Measurements from ENCODE around the gene PRDX2. TPM values are rescaled to one million over a fixed set of nuclear protein-coding genes. Genes with fewer than 3 reads are reported as not detected.

The PRDX2 gene
- total RNA-seq, 4 donors from 2014 or later, result 129 to 182 (median 163) TPM

GRCh38 chr19:12784394-12784870 lies 17.2 kb downstream of the PRDX2 start:
- 55 to 62% methylated on average over 10 of the region's 10 CpGs for WGBS, 2 donors
- no peaks in the 10 kb centered on the region for H3K27me3 ChIP-seq
- no peaks in the 10 kb centered on the region for H3K9me3 ChIP-seq
- no peak for DNase-seq (ENCODE audit: low spot score in 2 of 2)
- H3K4me1 ChIP-seq, result peaks cover 0 to 89% (median 77%) of the 10 kb centered on the region in 4 donors
- H3K4me3 ChIP-seq, result peak overlapping the region in 1 of 4 donors; percentile 23
- H3K27ac ChIP-seq, result peak overlapping the region; percentile 81 to 100 (median 99)
- TF ChIP-seq EP300 (IDR thresholded peaks at IDR 0.05) (no peak), POLR2A (IDR thresholded peaks at IDR 0.05) (no peak), CTCF (IDR thresholded peaks at IDR 0.05) (no peak)
- H3K36me3 ChIP-seq, result no peaks in the 10 kb centered on the region

GRCh38 chr19:12783849-12784393 lies 17.7 kb downstream of the PRDX2 start:
- WGBS, 2 donors, result 2 to 7% methylated on average over 13 to 19 of the region's 19 CpGs
- DNase-seq (ENCODE audit: low spot score in 2 of 2), result no peak
- Histone ChIP-seq H3K27me3 (no peaks in the 10 kb centered on the region), H3K9me3 (no peaks in the 10 kb centered on the region), H3K27ac (peak overlapping the region; percentile 81 to 100 (median 99)), H3K36me3 (no peaks in the 10 kb centered on the region), H3K4me3 (peak overlapping the region in 1 of 4 donors; percentile 53), H3K4me1 (peaks cover 0 to 89% (median 80%) of the 10 kb centered on the region in 4 donors)
- no peak for TF ChIP-seq POLR2A (IDR thresholded peaks at IDR 0.05)
- TF ChIP-seq EP300 (IDR thresholded peaks at IDR 0.05), result peak in 1 of 2 donors; percentile 49
- TF ChIP-seq CTCF (IDR thresholded peaks at IDR 0.05), result no peak

GRCh38 chr19:12783291-12783848 lies 18.2 kb downstream of the PRDX2 start:
- 7 to 8% methylated on average over 6 to 14 of the region's 16 CpGs for WGBS, 2 donors
- DNase-seq (ENCODE audit: low spot score in 2 of 2), result no peak
- Histone ChIP-seq H3K9me3 (no peaks in the 10 kb centered on the region), H3K27ac (peak overlapping the region; percentile 81 to 100 (median 99)), H3K27me3 (no peaks in the 10 kb centered on the region), H3K4me1 (peaks cover 0 to 89% (median 80%) of the 10 kb centered on the region in 4 donors), H3K36me3 (no peaks in the 10 kb centered on the region), H3K4me3 (peak overlapping the region; percentile 27 to 53 (median 46))
- TF ChIP-seq CTCF (IDR thresholded peaks at IDR 0.05), result no peak

- peak in 2 of 5 experiments; percentile 23 to 52 for TF ChIP-seq CTCF (IDR thresholded peaks at IDR 0.05)
- TF ChIP-seq POLR2A (IDR thresholded peaks at IDR 0.05), result peak; percentile 18 to 52
- peak; percentile 93 to 95 for TF ChIP-seq EP300 (IDR thresholded peaks at IDR 0.05)
- Histone ChIP-seq H3K4me3 (peak overlapping the region; percentile 27 to 53 (median 46)), H3K4me1 (peaks cover 0 to 88% (median 77%) of the 10 kb centered on the region in 4 donors), H3K36me3 (no peaks in the 10 kb centered on the region), H3K27ac (peak overlapping the region; percentile 81 to 100 (median 99)), H3K9me3 (no peaks in the 10 kb centered on the region), H3K27me3 (no peaks in the 10 kb centered on the region)
- peak; percentile 79 to 81 for DNase-seq (ENCODE audit: low spot score in 2 of 2)
- 1% methylated on average over 44 to 45 of the region's 88 CpGs for WGBS, 2 donors
Observed at GRCh38 chr19:12782424-12783290, 18.9 kb downstream of the PRDX2 start.

- H3K4me1 ChIP-seq, result peaks cover 0 to 88% (median 77%) of the 10 kb centered on the region in 4 donors
- DNase-seq (ENCODE audit: low spot score in 2 of 2), result peak in 1 of 2 donors; percentile 72
- WGBS, 2 donors, result 4% methylated on average over 12 of the region's 12 CpGs
- no peaks in the 10 kb centered on the region for H3K9me3 ChIP-seq
- peak overlapping the region; percentile 81 to 100 (median 99) for H3K27ac ChIP-seq
- TF ChIP-seq EP300 (IDR thresholded peaks at IDR 0.05) (no peak), POLR2A (IDR thresholded peaks at IDR 0.05) (peak in 1 of 2 donors; percentile 61), CTCF (IDR thresholded peaks at IDR 0.05) (no peak)
- H3K27me3 ChIP-seq, result no peaks in the 10 kb centered on the region
- peak overlapping the region; percentile 27 to 53 (median 46) for H3K4me3 ChIP-seq
- H3K36me3 ChIP-seq, result no peaks in the 10 kb centered on the region
Observed at GRCh38 chr19:12782174-12782423, 19.5 kb downstream of the PRDX2 start.

Measured in tibial nerve (tissue), 4 donors.